GM12878 (cell line): ENCODE results near the gene ARHGAP30. TPM values are rescaled to one million over a fixed set of nuclear protein-coding genes. Genes with fewer than 3 reads are reported as not detected.

ENCODE experiments used
- ATAC-seq: fragments of 200-7000 bp; cut with Tn5 transposase; 3 replicates; pipeline ENCODE4 v1.9.1; 2020; ENCODE audit warnings: mild to moderate bottlenecking, moderate library complexity
- BruUV-seq: library from RNA; stranded (reverse); fragments of 400-500 nt; replicated peaks from 2 replicates; lab custom pipeline; 2021; lab: Mats Ljungman, UMichigan
- CTCF ChIA-PET: fragments of 300-600 bp; sonication (Branson Sonifier 250); formaldehyde crosslinking; extraction: SDS; loops from one replicate; lab custom pipeline; 2021; ENCODE audit warnings: inconsistent platforms; lab: Yijun Ruan, JAX
- POLR2A ChIA-PET: fragments of 350-600 bp; formaldehyde crosslinking; extraction: SDS; loops from one replicate; lab custom pipeline; 2021; ENCODE audit warnings: inconsistent platforms; lab: Charles Lee
- RAD21 ChIA-PET: fragments of 300-600 bp; sonication (Branson Sonifier 250); formaldehyde crosslinking; loops from one replicate; lab custom pipeline; 2023; ENCODE audit warnings: antibody characterized with exemption; ENCODE audit not compliant: unreplicated experiment; lab: Charles Lee
- SMC1A ChIA-PET: fragments of 300-600 bp; sonication (Branson Sonifier 250); formaldehyde crosslinking; loops from one replicate; lab custom pipeline; 2023; ENCODE audit not compliant: unreplicated experiment, uncharacterized antibody; lab: Charles Lee
- DNase-seq: peaks from one replicate; pipeline ENCODE4 v3.0.0-alpha.2; 2011; ENCODE audit warnings: low read depth, low spot score
- FAIRE-seq: peaks from 3 replicates; lab custom pipeline; 2011; peaks lifted over from hg19 to GRCh38; lab: Jason Lieb, UNC
- H2AFZ ChIP-seq: 2 replicates; pipeline ENCODE4 v1.6.0; 2011; ENCODE audit warnings: low read depth, low read length, control low read depth; ENCODE audit not compliant: control insufficient read depth
- H3K27ac ChIP-seq: 2 replicates; pipeline ENCODE4 v1.5.1; 2011; ENCODE audit warnings: control low read depth; ENCODE audit not compliant: control insufficient read depth, insufficient read depth
- H3K27me3 ChIP-seq, 2 experiments: replicated peaks in 1 of 2; 2 replicates each; pipeline versions ENCODE4 v1.6.0 to v1.6.1; 2011; ENCODE audit warnings: low read length in 1 of 2; ENCODE audit not compliant: control insufficient read depth in 2 of 2, insufficient read depth in 2 of 2
- H3K36me3 ChIP-seq, 2 experiments: 2 replicates each; pipeline ENCODE4 v1.5.1; 2011; ENCODE audit warnings: low read length in 1 of 2; ENCODE audit not compliant: control insufficient read depth in 2 of 2, insufficient read depth in 2 of 2
- H3K4me1 ChIP-seq: 2 replicates; pipeline ENCODE4 v1.6.1; 2011; ENCODE audit warnings: mild to moderate bottlenecking, low read length, moderate library complexity, mixed read lengths; ENCODE audit not compliant: control insufficient read depth, insufficient read depth
- H3K4me2 ChIP-seq: 2 replicates; pipeline ENCODE4 v1.6.0; 2011; ENCODE audit warnings: control low read depth; ENCODE audit not compliant: control insufficient read depth, insufficient read depth
- H3K4me3 ChIP-seq: fragments of 200-600 bp; sonication (generic); 2 replicates; pipeline ENCODE4 v1.5.1; 2016
- H3K79me2 ChIP-seq: 2 replicates; pipeline ENCODE4 v1.6.0; 2011; ENCODE audit warnings: low read length; ENCODE audit not compliant: control insufficient read depth, insufficient read depth
- H3K9ac ChIP-seq: 2 replicates; pipeline ENCODE4 v1.8.0; 2011; ENCODE audit warnings: low read length, control low read depth, mixed read lengths; ENCODE audit not compliant: control insufficient read depth, insufficient read depth
- H3K9me3 ChIP-seq: replicated peaks from 3 replicates; pipeline ENCODE4 v1.5.1; 2011; ENCODE audit warnings: mild to moderate bottlenecking, low read length; ENCODE audit not compliant: control insufficient read depth, insufficient read depth
- H4K20me1 ChIP-seq: 2 replicates; pipeline ENCODE4 v1.6.0; 2011; ENCODE audit not compliant: control insufficient read depth, insufficient read depth
- ASH2L ChIP-seq: fragments of 300-600, 200-600 bp; sonication (generic); IDR thresholded peaks from 2 replicates; pipeline ENCODE4 v1.6.1; 2017; ENCODE audit warnings: low read depth, mild to moderate bottlenecking, borderline replicate concordance
- CEBPZ ChIP-seq: fragments of 150-350 bp; IDR thresholded peaks from 2 replicates; pipeline ENCODE4 v1.6.1; 2016; ENCODE audit warnings: low read depth, low read length
- CREM ChIP-seq: IDR thresholded peaks from 2 replicates; pipeline ENCODE4 v1.6.1; 2014; ENCODE audit warnings: antibody characterized with exemption, low read depth
- ELK1 ChIP-seq: IDR thresholded peaks from 2 replicates; pipeline ENCODE4 v1.6.1; 2012; ENCODE audit warnings: low read depth, low read length, improper control_type of control experiment
- ESRRA ChIP-seq: IDR thresholded peaks from 2 replicates; pipeline ENCODE4 v1.6.1; 2012; ENCODE audit warnings: mild to moderate bottlenecking, low read length, improper control_type of control experiment
- HCFC1 ChIP-seq: fragments of 150-350 bp; IDR thresholded peaks from 2 replicates; pipeline ENCODE4 v1.6.1; 2014; ENCODE audit warnings: low read length
- JUNB ChIP-seq: IDR thresholded peaks from 2 replicates; pipeline ENCODE4 v1.6.1; 2016; ENCODE audit warnings: antibody characterized with exemption, mild to moderate bottlenecking
- NFYA ChIP-seq: IDR thresholded peaks from 2 replicates; pipeline ENCODE4 v1.6.1; 2011; ENCODE audit warnings: low read depth, mild to moderate bottlenecking, low read length, improper control_type of control experiment, borderline replicate concordance
- NR2F1 ChIP-seq: fragments of 450-650 bp; conservative IDR thresholded peaks from 2 replicates; pipeline ENCODE4 v1.6.1; 2017; ENCODE audit warnings: mild to moderate bottlenecking
- POLR2AphosphoS2 ChIP-seq: IDR thresholded peaks from 2 replicates; pipeline ENCODE4 v1.6.1; 2011; ENCODE audit warnings: low read depth, mild to moderate bottlenecking, low read length, improper control_type of control experiment, moderate library complexity
- POLR2AphosphoS5 ChIP-seq: IDR thresholded peaks from 2 replicates; pipeline ENCODE4 v1.6.1; 2011; ENCODE audit warnings: mild to moderate bottlenecking, low read length, inconsistent platforms
- POU2F2 ChIP-seq: IDR thresholded peaks from 3 replicates; pipeline ENCODE4 v1.6.1; 2011; ENCODE audit warnings: low read depth, mild to moderate bottlenecking, low read length, borderline replicate concordance
- SRF ChIP-seq, 2 experiments: IDR thresholded peaks; 2 replicates each; pipeline ENCODE4 v1.6.1; 2011; ENCODE audit warnings: low read depth in 2 of 2, low read length in 2 of 2, mild to moderate bottlenecking in 1 of 2, moderate library complexity in 1 of 2
- WGBS: methylation state at CpG from one replicate; pipeline ENCODE4 v1.1.6; 2016; ENCODE audit warnings: low lambda C conversion rate; ENCODE audit not compliant: insufficient replicate concordance, insufficient coverage; ENCODE audit errors: missing lambda C conversion rate; 5-methylcytosine and 5-hydroxymethylcytosine counted together
- in situ Hi-C: fragments of 300-500 bp; cut with MboI; formaldehyde crosslinking; loops from 9 replicates; pipeline ENCODE4 v1.14.3; 2018; ENCODE audit warnings: mixed read lengths
- intact Hi-C: fragments of 100-400 bp; cut with micrococcal nuclease; formaldehyde crosslinking; loops from one replicate; pipeline ENCODE4 v1.14.2; 2022; ENCODE audit not compliant: unreplicated experiment
- polyA plus RNA-seq, 11 experiments: library from polyadenylated mRNA; depleted of rRNA in 4 of 11; unstranded in 6 of 11; stranded (reverse) in 5 of 11; fragments of >200 nt; fragmentation: Nextera tagmentation in 4 of 11; fragmentation: Illumina TruSeq in 1 of 11; extraction: Ambion mirVana in 4 of 11; extraction: Trizol in 1 of 11; gene quantifications; 1 replicate in 1 of 11; 2 replicates in 10 of 11; pipeline versions ENCODE4 v1.2.1 to v1.2.3, GENCODE V29; 2011 to 2016; ENCODE audit warnings: inconsistent platforms in 2 of 11, missing spikeins in 2 of 11, low read depth in 1 of 11
- total RNA-seq, 4 experiments: library from RNA; depleted of rRNA in 3 of 4; stranded (reverse); fragments of >200 nt in 3 of 4; fragmentation: Illumina TruSeq in 1 of 4; extraction: Trizol in 1 of 4; gene quantifications; 2 replicates each; pipeline versions ENCODE4 v1.2.1 to v1.2.3, GENCODE V29; 2013 to 2021

Gene ARHGAP30
- total and polyA plus RNA-seq, 10 of the 15 experiments (the other 5 are each of a cell fraction or from before 2014, with no cell fraction given), result 12.9 to 143 (median 76.3) TPM

- H3K79me2 ChIP-seq, result peaks cover 3% of the 10 kb centered on the region
- in situ Hi-C loops (no loop called here), intact Hi-C loops (no loop called here)
- no TSS peak for BruUV-seq
- no peaks in the 10 kb centered on the region for H3K9me3 ChIP-seq
- H4K20me1 ChIP-seq, result no peaks in the 10 kb centered on the region
- H3K27ac ChIP-seq, result no peak overlapping the region
- H3K4me2 ChIP-seq, result no peak overlapping the region
- CTCF ChIA-PET, result interaction anchor here (0.8 kb wide), 1 partner anchor 8 kb away, joined by 3 read pairs; no protein-coding TSS in a partner anchor
- no peak for TF ChIP-seq POLR2AphosphoS5
- WGBS, result 78% methylated on average over 7 of the region's 7 CpGs
- peaks cover 32% of the 10 kb centered on the region in 2 experiments for H3K36me3 ChIP-seq
- ATAC-seq, result no peak
- FAIRE-seq, result no peak
- POLR2A ChIA-PET, result interaction anchor here (1.4 kb wide), 1 partner anchor 17 kb away, joined by 4 read pairs; no protein-coding TSS in a partner anchor
- DNase-seq, result no peak
- SMC1A ChIA-PET, result interaction anchor here (0.9 to 1.3 kb wide), 2 partner anchors 8 to 17 kb away, joined by 3 to 4 read pairs; no protein-coding TSS in a partner anchor
- no peaks in the 10 kb centered on the region for H3K27me3 ChIP-seq
- H2AFZ ChIP-seq, result no peak overlapping the region
- no peak overlapping the region for H3K4me3 ChIP-seq
- H3K4me1 ChIP-seq, result no peaks in the 10 kb centered on the region
- no peak overlapping the region for H3K9ac ChIP-seq
- RAD21 ChIA-PET, result interaction anchor here (1.2 kb wide), 2 partner anchors 17 to 58 kb away, joined by 3 to 4 read pairs; no protein-coding TSS in a partner anchor
Observed at GRCh38 chr1:161054805-161055204, 14.9 kb downstream of the ARHGAP30 start.

- CTCF ChIA-PET, result no interaction called here
- H3K4me1 ChIP-seq, result no peaks in the 10 kb centered on the region
- H3K4me3 ChIP-seq, result no peak overlapping the region
- intact Hi-C loops, result no loop called here
- no TSS peak for BruUV-seq
- WGBS, result 99% methylated on average over 4 of the region's 4 CpGs
- H3K9me3 ChIP-seq, result no peaks in the 10 kb centered on the region
- H3K4me2 ChIP-seq, result no peak overlapping the region
- H3K27me3 ChIP-seq, result no peaks in the 10 kb centered on the region
- RAD21 ChIA-PET, result interaction anchor here (1.2 kb wide), 2 partner anchors 17 to 57 kb away, joined by 3 to 4 read pairs; no protein-coding TSS in a partner anchor
- peaks cover 32 to 34% of the 10 kb centered on the region in 2 experiments for H3K36me3 ChIP-seq
- TF ChIP-seq CEBPZ (no peak), JUNB (no peak), ELK1 (no peak), POLR2AphosphoS2 (no peak), ESRRA (no peak), HCFC1 (no peak), POU2F2 (no peak), ASH2L (no peak), CREM (no peak), NR2F1 (no peak), NFYA (no peak), SRF (IDR thresholded peaks at IDR 0.05; ENCODE audit: low read depth in 2 of 2, low read length in 2 of 2) (no peak)
- 0 out of 2 replicates have a peak, but pooled peaks cover under 1% of the 10 kb centered on the region for H3K79me2 ChIP-seq
- no peak overlapping the region for H2AFZ ChIP-seq
- in situ Hi-C loops, result no loop called here
- H3K9ac ChIP-seq, result no peak overlapping the region
- SMC1A ChIA-PET, result no interaction called here
- H3K27ac ChIP-seq, result no peak overlapping the region
- POLR2A ChIA-PET, result interaction anchor here (0.6 to 1.4 kb wide), 2 partner anchors 8 to 16 kb away, joined by 3 to 4 read pairs; no protein-coding TSS in a partner anchor
- no peak for FAIRE-seq
- ATAC-seq, result no peak
- DNase-seq, result no peak
- H4K20me1 ChIP-seq, result no peaks in the 10 kb centered on the region
Observed at GRCh38 chr1:161054232-161054631, 15.5 kb downstream of the ARHGAP30 start.
